GM20431 (cell line): ENCODE measurements around the gene METAP1.
"Not testable (repeated sequence)": the region's sequence is repeated elsewhere in the genome, so short reads cannot be mapped to it uniquely, and the experiment has no call there.

Experiments
- in situ Hi-C: fragments of 300-500 bp; cut with MseI, MboI; formaldehyde crosslinking; loops from one replicate; pipeline ENCODE4 v1.15.0; 2020; ENCODE audit warnings: low sequenced_read_pairs; ENCODE audit not compliant: unreplicated experiment

METAP1 gene

GRCh38 chr4:98995183-98996055 lies at the start of gene METAP1:
TSS of gene METAP1 (plus strand) at chr4:98995721. CDS start at chr4:98995754, 33 bp downstream.
- in situ Hi-C loops = no loop called here

- in situ Hi-C loops = no loop called here
Observed at GRCh38 chr4:98946359-98946758, 49.2 kb upstream of the METAP1 start.

- in situ Hi-C loops = no loop called here
Observed at GRCh38 chr4:98950925-98951324, 44.6 kb upstream of the METAP1 start.

- in situ Hi-C loops = no loop called here
Observed at GRCh38 chr4:98951710-98952109, 43.8 kb upstream of the METAP1 start.

- in situ Hi-C loops = no loop called here
Observed at GRCh38 chr4:98955229-98955628, 40.3 kb upstream of the METAP1 start.

GRCh38 chr4:98958065-98958464 lies 37.5 kb upstream of the METAP1 start:
- in situ Hi-C loops = no loop called here

GRCh38 chr4:98959411-98959810 lies 36.1 kb upstream of the METAP1 start:
- in situ Hi-C loops = no loop called here

GRCh38 chr4:98961770-98962169 lies 33.8 kb upstream of the METAP1 start:
- in situ Hi-C loops = no loop called here

GRCh38 chr4:98963538-98964433 lies 31.7 kb upstream of the METAP1 start:
- in situ Hi-C loops = no loop called here

- in situ Hi-C loops = no loop called here
Observed at GRCh38 chr4:98966926-98967325, 28.6 kb upstream of the METAP1 start.

GRCh38 chr4:98967786-98968329 lies 27.7 kb upstream of the METAP1 start:
- in situ Hi-C loops = no loop called here

GRCh38 chr4:98969878-98970785 lies 25.4 kb upstream of the METAP1 start:
- in situ Hi-C loops = no loop called here

GRCh38 chr4:98976716-98977115 lies 18.8 kb upstream of the METAP1 start:
- in situ Hi-C loops = no loop called here

GRCh38 chr4:98977557-98977956 lies 18.0 kb upstream of the METAP1 start:
- in situ Hi-C loops = no loop called here

- in situ Hi-C loops = no loop called here
Observed at GRCh38 chr4:98987720-98988119, 7.8 kb upstream of the METAP1 start.

GRCh38 chr4:98992835-98993234 lies 2.7 kb upstream of the METAP1 start:
- in situ Hi-C loops = not testable (repeated sequence)

- in situ Hi-C loops = no loop called here
Observed at GRCh38 chr4:98993419-98994071, 2.0 kb upstream of the METAP1 start.

- in situ Hi-C loops = no loop called here
Observed at GRCh38 chr4:98994474-98995182, 893 bp upstream of the METAP1 start.
